ENCODE data around the gene RTN1. TPM values are rescaled to one million over a fixed set of nuclear protein-coding genes. Genes with fewer than 3 reads are reported as not detected.

Gene RTN1
- total RNA-seq, 1 donor from 2014 or later = 0.29 TPM

GRCh38 chr14:59631237-59631636 lies 239.3 kb downstream of the RTN1 start:
- DNase-seq (ENCODE audit: low read depth) = peak; percentile 6

GRCh38 chr14:59630288-59630963 lies 240.2 kb downstream of the RTN1 start:
- peak; percentile 7 for DNase-seq (ENCODE audit: low read depth)

GRCh38 chr14:59629444-59630287 lies 240.9 kb downstream of the RTN1 start:
- DNase-seq (ENCODE audit: low read depth) = no peak

GRCh38 chr14:59627011-59627520 lies 243.5 kb downstream of the RTN1 start:
- DNase-seq (ENCODE audit: low read depth) = no peak

- no peak for DNase-seq (ENCODE audit: low read depth)
Measured at GRCh38 chr14:59622631-59623030, 247.9 kb downstream of the RTN1 start.

- DNase-seq (ENCODE audit: low read depth) = no peak
Measured at GRCh38 chr14:59619061-59619460, 251.5 kb downstream of the RTN1 start.

- DNase-seq (ENCODE audit: low read depth) = no peak
Measured at GRCh38 chr14:59601056-59601455, 269.5 kb downstream of the RTN1 start.

GRCh38 chr14:59600211-59600945 lies 270.2 kb downstream of the RTN1 start:
- no peak for DNase-seq (ENCODE audit: low read depth)

GRCh38 chr14:59595071-59595470 lies 275.5 kb downstream of the RTN1 start:
- no peak for DNase-seq (ENCODE audit: low read depth)

- DNase-seq (ENCODE audit: low read depth) = peak; percentile 62
Measured at GRCh38 chr14:59591641-59592370, 278.8 kb downstream of the RTN1 start.

- no peak for DNase-seq (ENCODE audit: low read depth)
Measured at GRCh38 chr14:59588101-59588500, 282.5 kb downstream of the RTN1 start.

GRCh38 chr14:59585891-59586554 lies 284.6 kb downstream of the RTN1 start:
- no peak for DNase-seq (ENCODE audit: low read depth)

- no peak for DNase-seq (ENCODE audit: low read depth)
Measured at GRCh38 chr14:59583755-59584154, 286.8 kb downstream of the RTN1 start.

- no peak for DNase-seq (ENCODE audit: low read depth)
Measured at GRCh38 chr14:59582845-59583509, 287.6 kb downstream of the RTN1 start.

- DNase-seq (ENCODE audit: low read depth) = peak; percentile 16
Measured at GRCh38 chr14:59582161-59582560, 288.4 kb downstream of the RTN1 start.

GRCh38 chr14:59580911-59581310 lies 289.7 kb downstream of the RTN1 start:
- DNase-seq (ENCODE audit: low read depth) = no peak

- DNase-seq (ENCODE audit: low read depth) = peak; percentile 63
Measured at GRCh38 chr14:59576332-59577294, 294.0 kb downstream of the RTN1 start, which contains the start of gene CCDC175. Gene CCDC175, minus strand, starts transcription at chr14:59576812. Its CDS starts 37 bp downstream, at chr14:59576775.

GRCh38 chr14:59570122-59570521 lies 300.5 kb downstream of the RTN1 start:
- peak; percentile 9 for DNase-seq (ENCODE audit: low read depth)

GRCh38 chr14:59566725-59567124 lies 303.9 kb downstream of the RTN1 start:
- no peak for DNase-seq (ENCODE audit: low read depth)
